GM19035 (cell line): ENCODE results near the gene CASZ1.

Experiments
- ATAC-seq: cut with Tn5 transposase; IDR thresholded peaks from one replicate; pipeline ENCODE4 v1.9.1; 2021; ENCODE audit not compliant: unreplicated experiment

CASZ1 gene

DNA sequence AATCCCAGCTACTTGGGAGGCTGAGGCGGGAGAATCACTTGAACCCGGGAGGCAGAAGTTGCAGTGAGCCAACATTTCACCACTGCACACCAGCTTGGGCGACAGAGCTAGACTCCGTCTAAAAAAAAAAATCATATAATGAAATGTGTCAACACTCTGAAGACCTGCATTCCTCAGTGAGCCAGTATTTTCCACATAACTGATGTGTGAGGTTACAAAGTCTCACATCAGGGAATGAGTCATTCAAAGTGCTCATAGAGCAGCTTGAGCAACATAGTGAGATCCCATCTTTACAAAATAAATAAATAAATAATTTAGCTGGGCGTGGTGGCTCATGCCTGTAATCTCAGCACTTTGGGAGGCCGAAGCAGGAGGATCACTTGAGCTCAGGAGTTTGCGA is 65.5 kb downstream of the CASZ1 start:
- ATAC-seq = no peak

DNA sequence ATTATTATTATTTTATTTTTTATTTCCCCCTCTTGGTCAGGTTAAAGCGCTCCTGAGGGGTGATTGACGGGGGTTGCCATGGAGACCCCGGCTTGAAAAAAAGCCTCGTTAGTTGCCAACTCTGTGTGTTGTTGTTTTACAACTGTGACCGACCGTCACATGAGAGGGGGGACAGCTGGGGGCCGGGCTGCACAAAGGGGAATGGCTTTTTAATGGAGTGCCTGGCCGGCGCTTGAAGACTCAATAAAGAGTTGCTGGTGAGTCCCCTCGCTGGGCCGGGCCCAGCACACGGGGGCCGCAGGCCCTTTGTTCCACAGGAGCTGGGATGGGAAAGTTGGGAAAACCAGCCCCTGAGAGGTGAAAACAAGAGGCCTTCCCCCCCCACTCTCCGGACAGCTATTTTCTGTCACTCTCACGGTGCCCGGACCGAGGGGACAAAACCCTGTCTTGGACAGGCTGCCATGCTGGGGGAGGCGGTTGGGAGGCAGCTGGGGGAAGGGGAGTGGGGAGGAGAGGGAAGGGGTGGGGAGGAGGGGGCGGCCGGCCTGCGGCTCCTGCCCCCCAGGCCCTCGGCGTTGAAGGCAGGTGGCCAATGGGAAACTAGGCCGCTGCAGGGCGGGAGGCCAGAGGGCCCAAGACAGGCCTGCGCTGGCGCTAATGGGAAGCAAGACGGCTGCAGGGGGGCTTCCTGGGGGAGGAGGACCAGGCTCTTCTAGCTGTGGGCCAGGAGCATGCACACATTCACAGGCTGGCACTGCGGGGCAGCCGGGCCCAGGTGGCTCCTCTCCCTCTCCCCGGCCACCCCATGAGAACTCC is 67.6 kb downstream of the CASZ1 start:
- ATAC-seq = no peak

- ATAC-seq = no peak
Observed at GRCh38 chr1:10727751-10728232, 68.7 kb downstream of the CASZ1 start.

- no peak for ATAC-seq
Observed at GRCh38 chr1:10726355-10726754, 70.1 kb downstream of the CASZ1 start.

DNA sequence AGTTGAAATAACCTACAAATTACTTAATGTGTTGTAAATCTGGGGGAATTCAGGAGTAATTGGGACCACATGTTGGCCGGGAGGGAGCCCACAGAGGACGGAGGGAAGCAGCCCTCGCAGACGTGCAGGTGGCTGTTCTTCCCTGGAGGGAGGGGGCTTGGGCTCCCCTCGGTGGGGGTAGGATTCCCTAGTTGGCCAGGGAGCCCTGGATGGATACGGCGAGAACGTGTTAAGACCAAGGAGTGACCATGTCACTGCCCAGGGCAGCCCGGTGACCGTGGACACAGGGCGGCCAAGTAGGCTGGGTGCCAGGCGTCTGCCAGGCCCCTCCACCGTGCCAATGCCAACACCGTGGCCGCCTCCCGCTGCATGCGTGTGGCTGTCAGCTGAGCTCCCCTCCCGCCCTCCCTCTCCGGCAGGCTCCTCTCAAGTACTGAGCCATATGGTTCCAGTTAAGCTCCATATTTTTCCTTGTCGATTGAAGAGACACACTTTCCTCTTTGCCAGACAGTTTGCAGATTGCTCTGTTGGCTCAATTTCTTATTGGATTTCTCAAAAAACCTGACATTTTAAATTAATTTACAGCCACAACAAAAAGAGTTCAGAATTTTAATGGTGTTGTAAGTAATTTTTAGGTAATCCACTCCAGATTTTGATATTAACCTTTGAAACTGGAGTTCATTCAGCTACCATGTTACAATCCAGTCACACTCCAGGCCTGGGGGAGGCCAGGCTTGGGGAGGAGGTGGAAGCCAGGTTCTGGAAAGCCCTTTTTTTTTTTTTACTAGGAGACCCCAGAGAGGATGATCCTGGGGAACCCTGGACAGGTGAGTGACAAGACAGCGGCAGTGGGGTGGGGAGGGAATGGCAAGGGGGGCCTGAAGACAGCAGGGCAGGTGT is 71.2 kb downstream of the CASZ1 start:
- no peak for ATAC-seq

DNA sequence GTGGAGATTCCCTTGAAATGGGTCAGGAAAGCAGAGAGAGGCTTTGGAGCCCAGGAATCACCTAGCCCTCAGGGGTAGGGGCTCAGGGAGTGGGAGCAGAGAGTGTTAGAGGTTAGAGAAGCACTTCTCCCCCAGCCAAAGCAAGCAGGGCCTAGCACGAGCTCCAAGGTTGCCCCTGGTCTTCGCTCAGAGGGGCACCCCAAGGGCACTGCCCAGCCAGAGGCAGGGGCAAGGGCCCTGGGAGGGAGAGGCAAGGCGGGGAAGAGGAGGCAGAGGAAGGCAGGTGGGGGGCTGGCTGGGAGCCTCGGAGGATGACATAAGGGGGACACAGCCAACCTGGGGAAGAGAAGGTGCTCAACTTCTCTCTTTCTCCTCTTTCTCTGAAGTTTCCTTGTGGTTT is 71.9 kb downstream of the CASZ1 start:
- no peak for ATAC-seq

DNA sequence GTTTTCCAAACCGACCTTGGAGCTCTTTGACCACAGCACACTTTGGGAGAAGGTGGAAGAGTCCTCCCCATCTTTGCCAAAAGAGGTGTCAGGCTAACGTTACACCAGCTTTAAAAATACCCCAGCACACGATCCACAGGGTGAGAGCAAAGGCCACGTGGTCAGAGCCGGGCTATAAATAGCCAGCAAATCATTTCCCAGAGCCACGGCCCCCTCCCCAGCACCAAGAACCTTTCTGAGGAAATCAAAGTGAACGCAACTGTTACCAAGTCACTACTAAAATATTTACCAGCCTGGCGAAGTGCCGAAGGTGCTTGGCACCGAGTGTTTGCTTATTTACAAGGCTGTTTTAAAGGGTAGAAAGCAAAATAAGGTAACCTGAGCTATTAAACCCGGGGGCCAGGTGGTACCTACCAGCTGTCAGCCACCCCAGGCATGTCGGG is 72.4 kb downstream of the CASZ1 start:
- ATAC-seq = no peak

GRCh38 chr1:10723317-10723716 is 73.1 kb downstream of the CASZ1 start:
- no peak for ATAC-seq

DNA sequence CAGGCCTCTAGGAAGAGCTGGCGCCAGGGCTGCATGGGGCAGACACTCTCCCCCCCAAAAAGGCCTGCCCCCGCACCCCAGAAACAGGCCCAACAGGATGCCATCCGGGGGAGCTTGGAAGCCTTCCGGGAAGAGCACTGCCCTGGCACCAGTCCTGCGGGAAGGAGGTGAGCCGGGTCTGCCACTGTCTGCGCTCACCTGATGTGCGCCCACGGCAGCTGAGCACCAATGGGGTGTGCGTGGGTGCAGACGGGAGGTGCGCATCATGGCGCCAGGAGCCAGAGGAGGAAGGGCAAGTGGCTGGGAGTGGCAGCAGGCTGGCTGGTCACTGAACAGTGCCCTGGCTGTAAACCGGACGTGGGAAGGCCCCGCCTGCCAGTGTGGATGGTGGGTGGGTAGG is 73.6 kb downstream of the CASZ1 start:
- ATAC-seq = no peak

GRCh38 chr1:10721381-10722321 is 74.8 kb downstream of the CASZ1 start:
- ATAC-seq = no peak

DNA sequence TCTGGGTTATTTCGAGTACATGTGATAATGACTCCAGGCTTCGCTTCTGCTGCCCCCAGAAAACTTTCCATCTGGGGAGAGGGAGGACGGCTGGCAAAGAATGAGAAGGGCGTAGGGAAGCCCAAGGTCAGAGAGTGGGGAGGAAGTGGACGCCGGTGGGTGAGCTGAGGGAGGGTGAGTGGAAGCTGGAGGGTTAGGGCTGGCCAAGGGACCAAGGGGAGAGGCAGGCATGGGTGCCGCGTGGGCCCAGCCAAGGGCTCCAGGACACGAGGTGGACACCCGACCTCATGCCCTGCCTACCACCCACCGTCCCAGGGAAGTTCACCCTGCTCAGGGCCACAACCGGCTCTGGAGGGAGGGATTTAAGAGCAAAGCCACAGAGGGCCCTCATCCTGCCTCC is 75.8 kb downstream of the CASZ1 start:
- ATAC-seq = no peak

- no peak for ATAC-seq
Observed at GRCh38 chr1:10718083-10718415, 78.4 kb downstream of the CASZ1 start.

- no peak for ATAC-seq
Observed at GRCh38 chr1:10717296-10718082, 79.0 kb downstream of the CASZ1 start.

DNA sequence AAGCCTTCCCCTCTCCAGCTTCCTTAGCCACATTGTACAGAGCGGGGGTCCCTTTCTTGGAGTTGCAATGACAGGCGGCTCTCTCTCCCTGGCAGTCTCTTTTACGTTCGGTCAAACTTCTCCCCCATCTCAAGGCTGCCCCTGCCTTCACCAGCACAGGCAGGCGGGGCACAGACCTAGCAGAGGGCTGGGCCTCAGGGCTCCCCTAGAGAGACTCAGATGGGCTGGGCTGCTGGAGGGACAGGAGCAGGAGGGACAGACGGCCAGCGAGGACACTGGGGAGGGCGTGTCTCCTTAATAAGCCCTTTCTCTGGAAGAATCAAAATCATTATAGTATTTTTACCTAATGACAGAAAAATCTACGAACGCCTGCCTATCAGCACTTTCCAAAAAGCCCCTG is 79.6 kb downstream of the CASZ1 start:
- ATAC-seq = no peak

- ATAC-seq = no peak
Observed at GRCh38 chr1:10714337-10715114, 81.9 kb downstream of the CASZ1 start.

- no peak for ATAC-seq
Observed at GRCh38 chr1:10713614-10714013, 82.8 kb downstream of the CASZ1 start.

GRCh38 chr1:10712568-10713362 is 83.7 kb downstream of the CASZ1 start:
- no peak for ATAC-seq

- no peak for ATAC-seq
Observed at GRCh38 chr1:10710489-10710888, 86.0 kb downstream of the CASZ1 start.

GRCh38 chr1:10709646-10710045 is 86.8 kb downstream of the CASZ1 start:
- ATAC-seq = no peak
